ENCODE data around the gene IL1RAPL1. TPM values are rescaled to one million over a fixed set of nuclear protein-coding genes. Genes with fewer than 3 reads are reported as not detected.

Gene IL1RAPL1
- polyA plus RNA-seq, 2 of the 4 experiments (the other 2 are of a cell fraction): not detected

DNA sequence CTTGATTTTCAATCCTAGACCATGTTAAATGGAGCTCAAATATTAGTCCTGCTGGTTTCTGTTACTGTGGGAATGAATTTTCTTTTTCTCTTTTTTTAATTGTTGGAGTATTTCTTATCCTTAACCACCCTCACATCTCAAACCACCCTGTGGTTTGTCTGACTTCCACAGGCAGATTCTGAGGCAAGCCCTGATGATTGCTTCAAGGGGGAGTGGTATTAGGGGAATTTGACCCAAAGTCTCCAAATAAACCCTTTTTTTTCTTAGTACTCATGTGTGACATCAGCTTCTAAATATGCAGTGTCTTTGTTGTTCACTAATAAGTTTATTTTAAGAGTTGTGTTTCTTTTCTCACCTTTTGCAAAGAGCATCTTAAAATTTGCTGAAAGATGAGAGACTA is 810.3 kb downstream of the IL1RAPL1 start:
- CTCF ChIA-PET: no interaction called here
- TF ChIP-seq HEYL (CRISPR knock-in tag; IDR thresholded peaks at IDR 0.05) (no peak), JUNB (IDR thresholded peaks at IDR 0.05) (no peak), NFE2L2 (conservative IDR thresholded peaks at IDR 0.05; ENCODE audit: low read length) (no peak), RCOR1 (IDR thresholded peaks at IDR 0.05; ENCODE audit: low read depth, low read length) (no peak), ZC3H11A (IDR thresholded peaks at IDR 0.05) (no peak), RAD21 (conservative IDR thresholded peaks at IDR 0.05 in 1 of 2, IDR thresholded peaks at IDR 0.05 in 1 of 2) (no peak)
- TF ChIP-seq, protein P1, sequence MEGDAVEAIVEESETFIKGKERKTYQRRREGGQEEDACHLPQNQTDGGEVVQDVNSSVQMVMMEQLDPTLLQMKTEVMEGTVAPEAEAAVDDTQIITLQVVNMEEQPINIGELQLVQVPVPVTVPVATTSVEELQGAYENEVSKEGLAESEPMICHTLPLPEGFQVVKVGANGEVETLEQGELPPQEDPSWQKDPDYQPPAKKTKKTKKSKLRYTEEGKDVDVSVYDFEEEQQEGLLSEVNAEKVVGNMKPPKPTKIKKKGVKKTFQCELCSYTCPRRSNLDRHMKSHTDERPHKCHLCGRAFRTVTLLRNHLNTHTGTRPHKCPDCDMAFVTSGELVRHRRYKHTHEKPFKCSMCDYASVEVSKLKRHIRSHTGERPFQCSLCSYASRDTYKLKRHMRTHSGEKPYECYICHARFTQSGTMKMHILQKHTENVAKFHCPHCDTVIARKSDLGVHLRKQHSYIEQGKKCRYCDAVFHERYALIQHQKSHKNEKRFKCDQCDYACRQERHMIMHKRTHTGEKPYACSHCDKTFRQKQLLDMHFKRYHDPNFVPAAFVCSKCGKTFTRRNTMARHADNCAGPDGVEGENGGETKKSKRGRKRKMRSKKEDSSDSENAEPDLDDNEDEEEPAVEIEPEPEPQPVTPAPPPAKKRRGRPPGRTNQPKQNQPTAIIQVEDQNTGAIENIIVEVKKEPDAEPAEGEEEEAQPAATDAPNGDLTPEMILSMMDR (IDR thresholded peaks at IDR 0.05): no peak
- TF ChIP-seq, protein P2, sequence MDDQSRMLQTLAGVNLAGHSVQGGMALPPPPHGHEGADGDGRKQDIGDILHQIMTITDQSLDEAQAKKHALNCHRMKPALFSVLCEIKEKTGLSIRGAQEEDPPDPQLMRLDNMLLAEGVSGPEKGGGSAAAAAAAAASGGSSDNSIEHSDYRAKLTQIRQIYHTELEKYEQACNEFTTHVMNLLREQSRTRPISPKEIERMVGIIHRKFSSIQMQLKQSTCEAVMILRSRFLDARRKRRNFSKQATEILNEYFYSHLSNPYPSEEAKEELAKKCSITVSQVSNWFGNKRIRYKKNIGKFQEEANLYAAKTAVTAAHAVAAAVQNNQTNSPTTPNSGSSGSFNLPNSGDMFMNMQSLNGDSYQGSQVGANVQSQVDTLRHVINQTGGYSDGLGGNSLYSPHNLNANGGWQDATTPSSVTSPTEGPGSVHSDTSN (IDR thresholded peaks at IDR 0.05): no peak
- TF ChIP-seq, protein P3, sequence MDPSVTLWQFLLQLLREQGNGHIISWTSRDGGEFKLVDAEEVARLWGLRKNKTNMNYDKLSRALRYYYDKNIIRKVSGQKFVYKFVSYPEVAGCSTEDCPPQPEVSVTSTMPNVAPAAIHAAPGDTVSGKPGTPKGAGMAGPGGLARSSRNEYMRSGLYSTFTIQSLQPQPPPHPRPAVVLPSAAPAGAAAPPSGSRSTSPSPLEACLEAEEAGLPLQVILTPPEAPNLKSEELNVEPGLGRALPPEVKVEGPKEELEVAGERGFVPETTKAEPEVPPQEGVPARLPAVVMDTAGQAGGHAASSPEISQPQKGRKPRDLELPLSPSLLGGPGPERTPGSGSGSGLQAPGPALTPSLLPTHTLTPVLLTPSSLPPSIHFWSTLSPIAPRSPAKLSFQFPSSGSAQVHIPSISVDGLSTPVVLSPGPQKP (IDR thresholded peaks at IDR 0.05; ENCODE audit: low read depth, low read length): no peak
- H3K9me3 ChIP-seq: no peaks in the 10 kb centered on the region
- no peak overlapping the region for H3K4me3 ChIP-seq
- no peak for ATAC-seq
- DNase-seq (ENCODE audit: low read depth in 1 of 2, low spot score in 1 of 2): no peak
- FAIRE-seq: no peak
- no peaks in the 10 kb centered on the region for H3K4me1 ChIP-seq
- H3K4me2 ChIP-seq: no peak overlapping the region
- H3K27ac ChIP-seq: no peak overlapping the region
- POLR2A ChIA-PET: no interaction called here

DNA sequence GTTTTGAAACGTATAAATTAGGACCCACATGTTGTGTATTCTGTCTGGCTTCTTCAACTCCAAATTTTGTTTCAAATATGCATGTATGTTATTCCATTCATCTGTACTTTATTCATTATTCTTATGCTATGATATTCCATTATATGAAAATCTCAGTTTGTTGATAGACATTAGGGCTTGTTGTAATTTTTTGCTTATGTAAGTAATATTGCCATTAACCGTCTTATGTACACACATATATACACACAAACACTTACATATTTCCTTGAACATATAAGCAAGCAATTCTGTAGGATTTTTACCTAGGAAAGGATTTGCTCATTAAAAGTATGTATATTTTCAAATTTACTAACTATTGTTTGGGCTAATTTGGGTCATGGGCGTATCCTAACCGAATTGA is 820.1 kb downstream of the IL1RAPL1 start:
- Histone ChIP-seq H3K27ac (no peak overlapping the region), H3K4me2 (no peak overlapping the region), H3K4me3 (no peak overlapping the region), H3K4me1 (no peaks in the 10 kb centered on the region), H3K9me3 (no peaks in the 10 kb centered on the region)
- ChIA-PET POLR2A (no interaction called here), CTCF (no interaction called here)
- TF ChIP-seq MAFK (IDR thresholded peaks at IDR 0.05; ENCODE audit: partially characterized antibody) (peak; percentile 50), NPAS2 (CRISPR knock-in tag; IDR thresholded peaks at IDR 0.05; ENCODE audit: borderline replicate concordance) (no peak)
- ATAC-seq (no peak), FAIRE-seq (no peak), DNase-seq (ENCODE audit: low read depth in 1 of 2, low spot score in 1 of 2) (no peak)
- WGBS (ENCODE audit: missing lambda C conversion rate): 90% methylated on average over 4 of the region's 4 CpGs

DNA sequence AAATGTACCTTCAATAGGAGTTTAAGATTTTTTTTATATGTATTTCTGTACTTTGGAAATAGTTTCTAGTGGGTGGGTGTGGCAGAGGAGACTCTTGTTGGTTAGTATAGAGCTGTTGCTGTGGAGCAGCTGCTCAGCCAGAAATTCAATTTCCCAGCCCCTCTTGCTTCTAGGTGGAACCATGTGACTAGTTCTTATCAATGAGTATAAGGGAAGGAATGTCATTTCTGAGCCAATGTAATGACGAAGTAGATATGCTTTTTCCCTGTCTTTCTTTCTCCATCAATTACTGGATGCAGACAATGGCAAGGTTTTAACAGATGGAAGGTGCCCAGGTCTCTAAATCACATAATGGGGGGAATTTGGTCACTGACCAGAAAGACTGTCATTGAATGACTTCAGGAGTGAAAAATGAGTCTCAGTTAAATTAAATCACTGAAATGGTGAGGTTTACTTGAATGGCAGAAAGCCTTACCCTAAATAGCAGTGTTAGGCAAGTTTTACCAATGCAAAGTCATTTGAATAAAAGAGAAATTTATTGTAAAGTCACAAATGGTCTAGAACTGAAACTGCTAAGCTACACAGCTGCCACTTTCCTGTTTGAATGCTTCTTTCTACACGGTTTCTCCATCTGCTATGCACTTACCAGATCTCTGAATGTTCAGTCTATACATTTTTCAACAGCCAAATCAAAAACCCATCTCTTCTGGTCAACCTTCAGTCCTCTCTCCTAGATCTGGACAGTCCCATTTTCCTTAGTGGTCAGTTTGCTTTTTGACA is 832.7 kb downstream of the IL1RAPL1 start:
- Histone ChIP-seq H3K4me2 (no peak overlapping the region), H3K4me3 (no peak overlapping the region), H3K27ac (no peak overlapping the region), H3K4me1 (no peaks in the 10 kb centered on the region), H3K9me3 (no peaks in the 10 kb centered on the region)
- DNase-seq (ENCODE audit: low read depth in 1 of 2, low spot score in 1 of 2): peak in 1 of 2 experiments; percentile 2
- no peak for ATAC-seq
- ChIA-PET CTCF (no interaction called here), POLR2A (no interaction called here)
- no peak for FAIRE-seq
- 34% methylated on average over 2 of the region's 2 CpGs for WGBS (ENCODE audit: missing lambda C conversion rate)
- TF ChIP-seq HOXB5 (CRISPR knock-in tag; IDR thresholded peaks at IDR 0.05): no peak
- no peak for TF ChIP-seq RFX5 (IDR thresholded peaks at IDR 0.05)
- TF ChIP-seq CHD2 (IDR thresholded peaks at IDR 0.05; ENCODE audit: low read length, partially characterized antibody): no peak
- no peak for TF ChIP-seq GATA3 (IDR thresholded peaks at IDR 0.05; ENCODE audit: borderline replicate concordance)
- TF ChIP-seq RAD21 (conservative IDR thresholded peaks at IDR 0.05 in 1 of 2, IDR thresholded peaks at IDR 0.05 in 1 of 2): no peak
- no peak for TF ChIP-seq MYC (IDR thresholded peaks at IDR 0.05; ENCODE audit: borderline replicate concordance, low read length)
- no peak for TF ChIP-seq KDM1A (IDR thresholded peaks at IDR 0.05; ENCODE audit: low read depth)
- no peak for TF ChIP-seq CHD4 (IDR thresholded peaks at IDR 0.05; ENCODE audit: borderline replicate concordance)
- no peak for TF ChIP-seq ZSCAN20 (CRISPR knock-in tag; IDR thresholded peaks at IDR 0.05)
- TF ChIP-seq, protein P4, sequence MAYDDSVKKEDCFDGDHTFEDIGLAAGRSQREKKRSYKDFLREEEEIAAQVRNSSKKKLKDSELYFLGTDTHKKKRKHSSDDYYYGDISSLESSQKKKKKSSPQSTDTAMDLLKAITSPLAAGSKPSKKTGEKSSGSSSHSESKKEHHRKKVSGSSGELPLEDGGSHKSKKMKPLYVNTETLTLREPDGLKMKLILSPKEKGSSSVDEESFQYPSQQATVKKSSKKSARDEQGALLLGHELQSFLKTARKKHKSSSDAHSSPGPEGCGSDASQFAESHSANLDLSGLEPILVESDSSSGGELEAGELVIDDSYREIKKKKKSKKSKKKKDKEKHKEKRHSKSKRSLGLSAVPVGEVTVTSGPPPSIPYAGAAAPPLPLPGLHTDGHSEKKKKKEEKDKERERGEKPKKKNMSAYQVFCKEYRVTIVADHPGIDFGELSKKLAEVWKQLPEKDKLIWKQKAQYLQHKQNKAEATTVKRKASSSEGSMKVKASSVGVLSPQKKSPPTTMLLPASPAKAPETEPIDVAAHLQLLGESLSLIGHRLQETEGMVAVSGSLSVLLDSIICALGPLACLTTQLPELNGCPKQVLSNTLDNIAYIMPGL (CRISPR knock-in tag; IDR thresholded peaks at IDR 0.05; ENCODE audit: borderline replicate concordance): no peak
- TF ChIP-seq NR3C1 (IDR thresholded peaks at IDR 0.05): no peak
- TF ChIP-seq FOSB (CRISPR knock-in tag; IDR thresholded peaks at IDR 0.05): no peak
- TF ChIP-seq FOSL2 (IDR thresholded peaks at IDR 0.05): no peak
- TF ChIP-seq FOSL2 (CRISPR knock-in tag; IDR thresholded peaks at IDR 0.05): no peak
- no peak for TF ChIP-seq FOXS1 (CRISPR knock-in tag; IDR thresholded peaks at IDR 0.05)
